ENCODE measurements around the gene SLC22A31.

Gene SLC22A31

DNA sequence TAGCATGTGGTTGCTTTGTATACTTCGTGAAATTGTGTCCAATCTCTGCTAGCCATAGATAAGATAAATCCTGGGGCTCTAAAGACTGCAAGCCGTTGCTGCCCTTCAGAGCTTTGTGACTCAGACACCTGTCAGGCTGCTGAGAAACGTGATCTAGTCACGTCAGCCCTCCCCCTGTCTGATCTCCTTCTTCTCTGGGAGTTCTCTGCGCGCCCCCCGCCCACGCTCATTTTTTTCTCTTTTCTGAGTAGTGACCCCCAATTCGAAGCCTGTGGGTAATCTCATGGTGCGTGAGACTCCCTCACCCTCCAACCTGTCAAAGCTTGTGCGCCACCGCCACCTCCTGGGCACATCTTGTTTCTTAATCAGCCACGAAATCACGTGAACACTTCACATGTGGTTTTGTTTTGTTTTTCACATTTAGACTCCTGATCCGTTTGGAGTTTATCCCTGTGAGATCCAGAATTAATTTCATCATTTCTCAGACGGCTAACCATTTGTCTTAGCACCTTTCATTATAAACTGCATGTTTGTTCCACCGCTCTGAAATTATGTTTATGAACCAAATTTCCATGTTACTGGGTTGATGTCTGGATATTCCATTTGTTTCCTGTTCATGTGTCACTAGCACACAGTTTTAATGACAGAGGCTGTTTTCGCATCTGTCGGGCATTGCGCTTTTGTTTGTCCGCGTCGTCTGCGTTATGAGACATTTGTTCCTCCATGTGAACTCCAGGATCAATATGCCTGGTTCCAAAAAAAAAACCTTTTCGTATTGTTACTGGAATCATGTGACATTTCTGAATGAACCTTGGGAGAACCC, 16.2 kb upstream of the SLC22A31 start:
- Histone ChIP-seq H3K27ac (ENCODE audit: low read depth, low read length) (no peak overlapping the region), H3K4me1 (ENCODE audit: control insufficient read depth, insufficient read depth, low read length) (no peaks in the 10 kb centered on the region), H3K9ac (ENCODE audit: low read length) (peak overlapping the region; percentile 92), H3K27me3 (ENCODE audit: control insufficient read depth, insufficient read depth, low read length) (no peaks in the 10 kb centered on the region; the same call in 1 of the 2 replicates), H3K9me3 (ENCODE audit: control insufficient read depth, insufficient read depth, low read depth, low read length) (no peaks in the 10 kb centered on the region), H3K4me3 (ENCODE audit: low read depth, low read length) (peak overlapping the region; percentile 98), H3K36me3 (ENCODE audit: control insufficient read depth, insufficient read depth, low read length) (peaks cover 15% of the 10 kb centered on the region)

DNA sequence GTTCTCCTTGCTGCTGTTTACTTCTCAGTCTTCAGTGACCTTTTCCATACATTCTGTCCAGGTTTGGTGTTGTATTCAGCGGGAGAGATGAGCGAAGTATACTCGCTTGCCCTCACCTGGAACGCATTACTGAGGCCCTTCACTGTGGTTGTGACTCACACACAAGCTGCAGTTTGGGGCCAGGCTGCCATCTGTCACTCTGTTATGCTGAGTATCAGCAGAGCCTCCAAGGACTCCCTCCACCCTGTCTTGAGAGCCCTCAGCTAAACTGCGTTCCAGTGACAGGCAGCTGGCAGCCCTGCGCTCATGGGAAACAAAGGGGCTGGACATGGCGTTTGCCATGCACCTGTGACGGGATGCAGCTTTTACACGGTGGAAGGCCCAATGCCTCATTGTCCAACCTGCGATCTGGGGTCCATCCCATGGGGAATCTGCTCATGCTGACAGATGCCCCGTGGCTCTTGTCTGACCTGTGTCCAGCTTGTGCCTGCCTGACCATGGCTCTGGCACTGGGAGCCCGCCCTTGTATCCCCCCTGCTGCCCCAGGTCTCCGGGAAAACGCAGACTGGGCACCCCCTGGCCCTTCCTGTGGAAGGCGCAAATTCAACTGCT, 10.7 kb upstream of the SLC22A31 start:
- H3K27ac ChIP-seq (ENCODE audit: low read depth, low read length), result no peak overlapping the region

DNA sequence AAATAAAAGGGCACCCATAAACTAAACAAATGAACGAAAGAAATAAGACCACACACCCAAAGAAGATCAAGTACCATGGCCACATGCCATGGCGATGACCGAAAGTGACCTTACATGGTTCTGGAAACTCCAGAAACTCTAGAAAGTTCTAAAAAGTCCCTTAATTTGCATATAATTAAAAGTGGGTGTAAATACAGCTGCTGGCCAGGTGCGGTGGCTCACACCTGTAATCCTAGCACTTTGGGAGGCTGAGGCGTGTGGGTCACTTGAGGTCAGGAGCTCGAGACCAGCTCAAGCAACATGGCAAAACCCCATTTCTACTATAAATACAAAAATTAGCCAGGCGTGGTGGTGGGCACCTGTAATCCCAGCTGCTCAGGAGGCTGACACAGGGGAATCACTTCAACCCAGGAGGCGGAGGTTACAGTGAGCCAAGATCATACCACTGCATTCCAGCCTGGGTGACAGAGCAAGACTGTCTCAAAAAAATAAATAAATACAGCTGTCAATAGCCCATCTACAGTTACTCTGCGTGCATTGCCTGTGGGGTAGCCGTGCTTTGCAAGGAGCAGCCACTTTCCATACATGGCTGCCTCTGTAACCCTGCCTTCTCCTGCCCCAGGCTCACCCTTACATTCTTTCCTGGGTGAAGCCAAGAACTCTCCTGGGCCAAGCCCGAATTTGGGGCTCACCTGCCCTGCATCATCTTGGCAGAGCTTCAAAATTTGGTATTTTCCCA, 10.0 kb upstream of the SLC22A31 start:
- Histone ChIP-seq H3K9me3 (ENCODE audit: control insufficient read depth, insufficient read depth, low read depth, low read length) (no peaks in the 10 kb centered on the region), H3K4me1 (ENCODE audit: control insufficient read depth, insufficient read depth, low read length) (no peaks in the 10 kb centered on the region), H3K27ac (ENCODE audit: low read depth, low read length) (no peak overlapping the region), H3K9ac (ENCODE audit: low read length) (no peak overlapping the region), H3K27me3 (ENCODE audit: control insufficient read depth, insufficient read depth, low read length) (peaks cover 17% of the 10 kb centered on the region; the same call in 1 of the 2 replicates), H3K4me3 (ENCODE audit: low read depth, low read length) (no peak overlapping the region), H3K36me3 (ENCODE audit: control insufficient read depth, insufficient read depth, low read length) (no peaks in the 10 kb centered on the region)

More for the DNA sequence above, 10.7 kb upstream of the SLC22A31 start:
- Histone ChIP-seq H3K27me3 (ENCODE audit: control insufficient read depth, insufficient read depth, low read length) (peaks cover 17% of the 10 kb centered on the region; the same call in 1 of the 2 replicates), H3K36me3 (ENCODE audit: control insufficient read depth, insufficient read depth, low read length) (no peaks in the 10 kb centered on the region), H3K4me1 (ENCODE audit: control insufficient read depth, insufficient read depth, low read length) (no peaks in the 10 kb centered on the region), H3K9ac (ENCODE audit: low read length) (no peak overlapping the region), H3K4me3 (ENCODE audit: low read depth, low read length) (no peak overlapping the region), H3K9me3 (ENCODE audit: control insufficient read depth, insufficient read depth, low read depth, low read length) (no peaks in the 10 kb centered on the region)

DNA sequence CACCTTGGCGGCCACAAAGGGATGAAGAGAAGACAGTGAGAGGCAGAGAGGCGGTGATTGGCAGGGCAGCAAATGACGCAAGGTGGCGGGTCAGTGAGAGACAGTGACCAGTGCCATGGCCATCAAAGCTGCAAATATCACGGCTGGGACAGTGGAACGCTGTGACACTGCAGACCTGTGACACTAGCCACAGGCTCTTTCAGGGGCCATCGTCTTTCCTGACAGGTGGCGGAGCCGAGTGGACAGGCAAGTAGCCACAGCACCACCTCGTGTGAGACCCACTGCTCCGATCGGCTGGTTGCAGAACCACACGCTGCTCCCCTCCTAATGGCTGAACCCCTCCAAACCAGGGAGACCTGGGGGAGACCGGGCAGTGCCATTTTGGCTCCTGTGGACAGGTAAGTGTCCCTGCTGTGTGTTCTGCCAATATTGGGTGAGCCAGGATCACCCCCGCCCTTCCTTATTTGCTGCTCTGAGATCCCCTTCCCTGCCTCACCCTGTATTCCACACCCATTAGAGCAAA, 9.2 kb upstream of the SLC22A31 start:
- no peak overlapping the region for H3K9ac ChIP-seq (ENCODE audit: low read length)

DNA sequence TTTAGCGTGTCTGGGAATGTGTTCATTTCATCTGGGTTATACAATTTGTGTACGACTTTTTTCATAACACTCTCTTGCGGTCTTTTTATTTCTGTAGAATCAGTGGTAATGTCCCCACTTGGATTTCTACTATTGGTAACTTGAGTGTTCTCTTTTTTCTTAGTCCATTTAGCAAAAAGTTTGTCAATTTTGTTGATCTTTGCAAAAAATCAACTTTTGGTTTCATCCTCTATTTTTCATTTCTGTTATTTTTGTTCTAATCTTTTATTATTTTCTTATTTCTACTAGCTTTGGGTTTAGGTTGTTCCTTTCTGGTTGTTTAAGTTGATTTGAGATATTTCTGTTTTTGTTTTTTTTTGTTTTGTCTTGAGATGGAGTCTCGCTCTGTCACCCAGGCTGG, 7.7 kb upstream of the SLC22A31 start:
- peaks cover 37% of the 10 kb centered on the region for H3K27me3 ChIP-seq (ENCODE audit: control insufficient read depth, insufficient read depth, low read length)
- no peak overlapping the region for H3K4me3 ChIP-seq (ENCODE audit: low read depth, low read length)
- no peaks in the 10 kb centered on the region for H3K4me1 ChIP-seq (ENCODE audit: control insufficient read depth, insufficient read depth, low read length)
- H3K9me3 ChIP-seq (ENCODE audit: control insufficient read depth, insufficient read depth, low read depth, low read length), result no peaks in the 10 kb centered on the region
- H3K27ac ChIP-seq (ENCODE audit: low read depth, low read length), result no peak overlapping the region
- no peak overlapping the region for H3K9ac ChIP-seq (ENCODE audit: low read length)
- no peaks in the 10 kb centered on the region for H3K36me3 ChIP-seq (ENCODE audit: control insufficient read depth, insufficient read depth, low read length)

More for the DNA sequence above, 9.2 kb upstream of the SLC22A31 start:
- Histone ChIP-seq H3K9me3 (ENCODE audit: control insufficient read depth, insufficient read depth, low read depth, low read length) (no peaks in the 10 kb centered on the region), H3K36me3 (ENCODE audit: control insufficient read depth, insufficient read depth, low read length) (no peaks in the 10 kb centered on the region), H3K27ac (ENCODE audit: low read depth, low read length) (no peak overlapping the region), H3K4me3 (ENCODE audit: low read depth, low read length) (no peak overlapping the region), H3K27me3 (ENCODE audit: control insufficient read depth, insufficient read depth, low read length) (peaks cover 22% of the 10 kb centered on the region), H3K4me1 (ENCODE audit: control insufficient read depth, insufficient read depth, low read length) (no peaks in the 10 kb centered on the region)

DNA sequence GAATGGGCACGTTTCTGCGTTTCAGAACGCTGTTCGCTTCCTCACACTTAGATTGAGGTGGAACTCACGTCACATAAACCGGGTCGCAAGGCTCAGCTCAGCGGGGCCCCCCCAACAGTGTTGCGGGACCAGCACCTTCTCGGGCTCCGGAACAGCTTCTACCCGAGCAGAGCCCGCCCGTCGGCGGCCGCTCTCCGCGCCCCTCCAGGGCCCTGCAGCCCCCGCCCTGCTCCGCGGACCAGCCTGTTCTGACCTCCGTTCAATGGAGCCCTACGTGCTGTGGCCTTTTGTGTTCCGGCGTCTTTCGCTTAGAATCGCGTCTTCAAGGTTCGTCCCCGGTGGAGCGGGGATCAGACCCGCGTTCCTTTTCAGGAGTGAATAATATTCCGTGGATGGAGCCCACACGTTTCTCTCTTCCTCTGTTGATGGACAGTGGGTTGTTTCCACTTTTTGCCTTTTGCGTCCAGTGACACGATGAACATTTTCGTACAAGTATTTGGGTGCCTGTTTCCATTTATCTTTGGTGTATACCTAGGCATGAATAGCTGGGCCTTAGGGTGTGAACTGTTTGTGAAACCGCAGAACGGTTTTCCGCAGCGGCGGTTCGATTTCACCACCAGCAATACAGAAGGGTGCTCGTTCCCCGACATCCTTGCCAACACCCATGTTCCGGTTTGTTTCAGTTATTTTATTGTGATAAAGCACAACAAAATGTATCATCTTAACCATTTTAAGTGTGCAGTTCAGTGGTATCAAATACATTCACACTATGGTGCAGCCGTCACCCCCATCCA, 2.3 kb upstream of the SLC22A31 start:
- peaks cover 11% of the 10 kb centered on the region for H3K4me1 ChIP-seq (ENCODE audit: control insufficient read depth, insufficient read depth, low read length)
- peaks cover 67% of the 10 kb centered on the region for H3K27me3 ChIP-seq (ENCODE audit: control insufficient read depth, insufficient read depth, low read length)
- peak overlapping the region; percentile 57 for H3K4me3 ChIP-seq (ENCODE audit: low read depth, low read length)

DNA sequence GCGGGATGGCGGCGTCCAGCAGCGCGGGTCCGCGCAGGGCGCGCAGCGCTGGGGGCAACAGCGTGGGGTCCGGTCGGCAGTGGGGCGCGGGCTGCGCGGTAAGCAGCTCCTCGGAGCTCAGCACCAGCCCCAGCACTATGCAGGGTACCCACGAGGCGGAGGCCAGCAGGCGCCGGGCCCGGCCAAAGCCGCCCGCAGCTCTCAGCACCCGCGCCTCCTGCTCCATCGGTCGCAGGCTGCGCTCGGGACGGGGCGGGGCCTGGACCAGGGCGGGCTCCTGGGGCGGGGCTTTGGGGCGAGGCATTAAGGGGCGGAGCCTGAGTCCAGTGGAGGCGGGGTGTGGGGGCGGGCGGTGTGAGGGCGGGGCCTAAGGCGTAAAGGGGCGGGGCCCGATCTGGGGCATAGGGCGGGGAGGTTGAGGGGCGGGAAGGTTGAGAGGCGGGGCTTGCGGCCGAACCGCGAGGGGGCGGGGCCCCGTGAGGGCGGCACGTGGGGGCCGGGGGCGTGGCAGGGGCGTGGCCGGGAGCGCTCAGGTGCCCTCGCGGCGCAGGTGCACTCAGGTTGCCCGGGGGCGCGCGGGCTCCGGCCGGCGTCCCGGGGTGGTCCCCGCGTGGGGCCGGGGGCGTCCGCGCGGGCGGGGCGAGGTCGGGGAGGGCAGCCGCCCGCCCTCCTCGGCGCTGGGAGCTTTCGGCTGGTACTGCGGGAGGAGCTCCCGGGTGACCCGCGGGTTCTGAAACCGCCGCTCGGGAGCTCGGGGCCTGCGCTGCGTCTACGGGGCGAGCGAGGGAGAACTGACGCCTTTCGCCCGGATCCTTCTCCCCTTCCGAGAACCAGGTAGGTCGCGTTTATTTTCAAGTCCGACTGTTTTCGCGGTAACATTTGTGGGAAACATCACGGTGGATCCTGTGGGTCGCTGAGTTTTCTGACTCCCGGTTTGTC, 1.4 kb upstream of the SLC22A31 start:
- Histone ChIP-seq H3K9ac (ENCODE audit: low read length) (peak overlapping the region; percentile 43), H3K36me3 (ENCODE audit: control insufficient read depth, insufficient read depth, low read length) (no peaks in the 10 kb centered on the region), H3K4me3 (ENCODE audit: low read depth, low read length) (peak overlapping the region; percentile 81), H3K9me3 (ENCODE audit: control insufficient read depth, insufficient read depth, low read depth, low read length) (no peaks in the 10 kb centered on the region), H3K27me3 (ENCODE audit: control insufficient read depth, insufficient read depth, low read length) (peaks cover 67% of the 10 kb centered on the region), H3K4me1 (ENCODE audit: control insufficient read depth, insufficient read depth, low read length) (peaks cover 11% of the 10 kb centered on the region), H3K27ac (ENCODE audit: low read depth, low read length) (no peak overlapping the region)

More for the DNA sequence above, 2.3 kb upstream of the SLC22A31 start:
- no peak overlapping the region for H3K9ac ChIP-seq (ENCODE audit: low read length)
- no peak overlapping the region for H3K27ac ChIP-seq (ENCODE audit: low read depth, low read length)
- no peaks in the 10 kb centered on the region for H3K36me3 ChIP-seq (ENCODE audit: control insufficient read depth, insufficient read depth, low read length)
- no peaks in the 10 kb centered on the region for H3K9me3 ChIP-seq (ENCODE audit: control insufficient read depth, insufficient read depth, low read depth, low read length)

DNA sequence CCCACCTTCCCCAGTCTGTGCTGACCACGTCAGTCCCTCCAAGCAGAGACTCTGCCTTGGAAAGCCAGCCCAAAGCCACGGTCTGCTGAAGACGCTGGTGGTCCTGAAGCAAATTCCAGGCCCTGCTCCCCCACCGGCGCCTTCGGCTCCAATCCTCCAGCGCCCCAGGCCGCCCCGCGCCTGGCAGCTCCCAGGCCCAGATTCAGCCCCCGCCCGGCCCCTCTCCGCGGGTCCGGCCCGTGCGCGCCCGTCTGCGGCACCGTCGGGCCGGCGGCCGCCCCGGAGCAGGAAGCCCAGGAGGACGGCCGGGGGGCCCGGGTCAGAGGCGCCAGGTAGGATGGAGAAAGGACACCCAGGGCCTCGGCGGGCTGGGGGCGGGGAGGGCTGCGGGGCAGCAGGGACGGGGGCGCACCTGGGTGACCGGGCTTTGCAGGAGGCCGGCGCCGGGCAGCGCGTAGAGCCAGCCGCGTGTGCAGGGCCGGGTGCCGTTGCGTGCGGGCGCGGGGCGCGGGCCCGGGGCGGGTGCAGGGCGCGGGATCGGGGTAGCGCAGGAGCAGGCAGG, 594 bp upstream of the SLC22A31 start:
- peak overlapping the region; percentile 81 for H3K4me3 ChIP-seq (ENCODE audit: low read depth, low read length)
- peaks cover 67% of the 10 kb centered on the region for H3K27me3 ChIP-seq (ENCODE audit: control insufficient read depth, insufficient read depth, low read length)
- peak overlapping the region; percentile 14 for H3K9ac ChIP-seq (ENCODE audit: low read length)
- H3K4me1 ChIP-seq (ENCODE audit: control insufficient read depth, insufficient read depth, low read length), result peaks cover 11% of the 10 kb centered on the region
- no peaks in the 10 kb centered on the region for H3K36me3 ChIP-seq (ENCODE audit: control insufficient read depth, insufficient read depth, low read length)
- no peak overlapping the region for H3K27ac ChIP-seq (ENCODE audit: low read depth, low read length)
- no peaks in the 10 kb centered on the region for H3K9me3 ChIP-seq (ENCODE audit: control insufficient read depth, insufficient read depth, low read depth, low read length)

DNA sequence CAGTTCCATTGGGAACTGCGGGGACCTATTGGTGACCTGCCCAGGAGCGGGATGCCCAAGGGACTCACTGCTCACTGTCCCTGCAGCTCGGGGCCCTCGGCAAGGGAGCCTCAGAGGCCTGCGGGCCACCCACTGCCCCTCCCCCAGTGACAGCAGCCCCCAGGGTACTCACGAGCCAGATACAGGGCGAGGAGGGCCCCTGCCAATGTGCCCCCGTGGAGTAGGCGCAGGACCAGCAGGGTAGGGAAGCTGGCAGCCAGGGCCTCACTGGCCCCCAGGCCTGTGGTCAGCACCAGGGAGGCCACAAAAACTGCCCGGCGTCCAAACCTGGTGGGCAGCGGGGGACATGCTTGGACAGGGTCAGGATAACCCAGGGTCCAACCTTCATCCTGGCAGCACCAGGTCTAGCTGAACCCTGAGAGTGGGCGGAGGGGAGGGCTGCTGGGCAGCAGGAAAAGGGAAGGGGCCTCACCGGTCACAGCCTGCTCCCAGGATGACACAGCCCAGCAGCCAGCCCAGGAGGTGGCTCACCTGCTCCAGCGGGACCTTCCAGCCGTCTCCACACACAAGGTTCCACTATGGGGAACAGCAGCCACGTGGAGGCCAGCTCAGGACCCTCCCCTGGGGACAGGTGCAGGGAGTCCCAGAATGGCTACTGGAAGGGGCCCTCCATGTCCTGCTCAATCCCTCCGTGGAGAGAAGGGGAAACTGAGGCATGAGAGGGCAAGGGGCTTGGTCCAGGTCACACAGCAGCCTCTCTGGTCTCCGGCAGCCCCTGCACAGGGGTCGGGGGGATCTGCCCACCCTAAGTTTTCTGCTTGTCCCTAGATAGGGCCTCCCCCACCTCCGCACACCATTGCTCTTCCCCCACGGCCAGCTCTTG, 855 bp downstream of the SLC22A31 start:
- Histone ChIP-seq H3K4me1 (ENCODE audit: control insufficient read depth, insufficient read depth, low read length) (peaks cover 11% of the 10 kb centered on the region), H3K27ac (ENCODE audit: low read depth, low read length) (no peak overlapping the region), H3K9me3 (ENCODE audit: control insufficient read depth, insufficient read depth, low read depth, low read length) (no peaks in the 10 kb centered on the region), H3K36me3 (ENCODE audit: control insufficient read depth, insufficient read depth, low read length) (no peaks in the 10 kb centered on the region), H3K4me3 (ENCODE audit: low read depth, low read length) (peak overlapping the region; percentile 81), H3K9ac (ENCODE audit: low read length) (no peak overlapping the region), H3K27me3 (ENCODE audit: control insufficient read depth, insufficient read depth, low read length) (peaks cover 64% of the 10 kb centered on the region)

Data from HUES6 (cell line).